ENCODE results near the gene CAMTA1. TPM values are rescaled to one million over a fixed set of nuclear protein-coding genes. Genes with fewer than 3 reads are reported as not detected.

Gene CAMTA1
- total RNA-seq, 1 experiment from 2014 or later: 118 TPM

GRCh38 chr1:7632681-7633080 is 847.4 kb downstream of the CAMTA1 start:
- DNase-seq: no peak
- Histone ChIP-seq H3K9me3 (ENCODE audit: low read length) (no peaks in the 10 kb centered on the region), H3K79me2 (ENCODE audit: low read length) (no peaks in the 10 kb centered on the region), H3K36me3 (ENCODE audit: insufficient read depth, low read length) (no peaks in the 10 kb centered on the region), H3K4me1 (ENCODE audit: low read length) (no peaks in the 10 kb centered on the region), H3K9ac (ENCODE audit: low read length) (no peak overlapping the region), H3K9me2 (replicated peaks; ENCODE audit: insufficient read depth, low read length) (no peaks in the 10 kb centered on the region), H3K27me3 (ENCODE audit: low read length) (no peaks in the 10 kb centered on the region), H3K4me2 (ENCODE audit: low read depth, low read length, poor library complexity, severe bottlenecking) (no peak overlapping the region), H2AFZ (ENCODE audit: low read length) (no peak overlapping the region), H3K27ac (ENCODE audit: low read length) (no peak overlapping the region), H4K20me1 (ENCODE audit: insufficient read depth, low read depth, low read length) (no peaks in the 10 kb centered on the region), H3K4me3 (ENCODE audit: low read length) (no peak overlapping the region)

GRCh38 chr1:7633506-7634245 is 848.4 kb downstream of the CAMTA1 start:
- Histone ChIP-seq H3K27ac (ENCODE audit: low read length) (no peak overlapping the region), H4K20me1 (ENCODE audit: insufficient read depth, low read depth, low read length) (no peaks in the 10 kb centered on the region), H3K9me2 (replicated peaks; ENCODE audit: insufficient read depth, low read length) (no peaks in the 10 kb centered on the region), H3K9ac (ENCODE audit: low read length) (no peak overlapping the region), H3K4me2 (ENCODE audit: low read depth, low read length, poor library complexity, severe bottlenecking) (no peak overlapping the region), H2AFZ (ENCODE audit: low read length) (no peak overlapping the region), H3K9me3 (ENCODE audit: low read length) (no peaks in the 10 kb centered on the region), H3K36me3 (ENCODE audit: insufficient read depth, low read length) (no peaks in the 10 kb centered on the region), H3K4me1 (ENCODE audit: low read length) (no peaks in the 10 kb centered on the region), H3K79me2 (ENCODE audit: low read length) (no peaks in the 10 kb centered on the region), H3K27me3 (ENCODE audit: low read length) (no peaks in the 10 kb centered on the region), H3K4me3 (ENCODE audit: low read length) (no peak overlapping the region)
- no peak for DNase-seq

- H3K79me2 ChIP-seq (ENCODE audit: low read length): no peaks in the 10 kb centered on the region
- no peaks in the 10 kb centered on the region for H3K36me3 ChIP-seq (ENCODE audit: insufficient read depth, low read length)
- H3K9me3 ChIP-seq (ENCODE audit: low read length): no peaks in the 10 kb centered on the region
- no peaks in the 10 kb centered on the region for H4K20me1 ChIP-seq (ENCODE audit: insufficient read depth, low read depth, low read length)
- DNase-seq: no peak
- no peak overlapping the region for H3K27ac ChIP-seq (ENCODE audit: low read length)
- H2AFZ ChIP-seq (ENCODE audit: low read length): no peak overlapping the region
- no peak overlapping the region for H3K4me3 ChIP-seq (ENCODE audit: low read length)
- H3K9ac ChIP-seq (ENCODE audit: low read length): no peak overlapping the region
- no peaks in the 10 kb centered on the region for H3K9me2 ChIP-seq (replicated peaks; ENCODE audit: insufficient read depth, low read length)
- H3K27me3 ChIP-seq (ENCODE audit: low read length): no peaks in the 10 kb centered on the region
- no peaks in the 10 kb centered on the region for H3K4me1 ChIP-seq (ENCODE audit: low read length)
- H3K4me2 ChIP-seq (ENCODE audit: low read depth, low read length, poor library complexity, severe bottlenecking): no peak overlapping the region
Observed at GRCh38 chr1:7634546-7635240, 849.4 kb downstream of the CAMTA1 start.

- no peak overlapping the region for H2AFZ ChIP-seq (ENCODE audit: low read length)
- H4K20me1 ChIP-seq (ENCODE audit: insufficient read depth, low read depth, low read length): no peaks in the 10 kb centered on the region
- H3K79me2 ChIP-seq (ENCODE audit: low read length): no peaks in the 10 kb centered on the region
- no peaks in the 10 kb centered on the region for H3K4me1 ChIP-seq (ENCODE audit: low read length)
- no peaks in the 10 kb centered on the region for H3K36me3 ChIP-seq (ENCODE audit: insufficient read depth, low read length)
- no peaks in the 10 kb centered on the region for H3K27me3 ChIP-seq (ENCODE audit: low read length)
- H3K4me2 ChIP-seq (ENCODE audit: low read depth, low read length, poor library complexity, severe bottlenecking): no peak overlapping the region
- no peak overlapping the region for H3K9ac ChIP-seq (ENCODE audit: low read length)
- H3K4me3 ChIP-seq (ENCODE audit: low read length): no peak overlapping the region
- no peaks in the 10 kb centered on the region for H3K9me2 ChIP-seq (replicated peaks; ENCODE audit: insufficient read depth, low read length)
- DNase-seq: no peak
- no peaks in the 10 kb centered on the region for H3K9me3 ChIP-seq (ENCODE audit: low read length)
- H3K27ac ChIP-seq (ENCODE audit: low read length): no peak overlapping the region
Observed at GRCh38 chr1:7636795-7637526, 851.7 kb downstream of the CAMTA1 start.

GRCh38 chr1:7638078-7638477 is 852.8 kb downstream of the CAMTA1 start:
- Histone ChIP-seq H4K20me1 (ENCODE audit: insufficient read depth, low read depth, low read length) (no peaks in the 10 kb centered on the region), H3K9ac (ENCODE audit: low read length) (no peak overlapping the region), H2AFZ (ENCODE audit: low read length) (no peak overlapping the region), H3K36me3 (ENCODE audit: insufficient read depth, low read length) (no peaks in the 10 kb centered on the region), H3K4me1 (ENCODE audit: low read length) (no peaks in the 10 kb centered on the region), H3K9me3 (ENCODE audit: low read length) (no peaks in the 10 kb centered on the region), H3K4me2 (ENCODE audit: low read depth, low read length, poor library complexity, severe bottlenecking) (no peak overlapping the region), H3K79me2 (ENCODE audit: low read length) (no peaks in the 10 kb centered on the region), H3K27ac (ENCODE audit: low read length) (no peak overlapping the region), H3K27me3 (ENCODE audit: low read length) (no peaks in the 10 kb centered on the region), H3K4me3 (ENCODE audit: low read length) (no peak overlapping the region), H3K9me2 (replicated peaks; ENCODE audit: insufficient read depth, low read length) (no peaks in the 10 kb centered on the region)
- DNase-seq: no peak

GRCh38 chr1:7639435-7640131 is 854.3 kb downstream of the CAMTA1 start:
- H3K9ac ChIP-seq (ENCODE audit: low read length): no peak overlapping the region
- H4K20me1 ChIP-seq (ENCODE audit: insufficient read depth, low read depth, low read length): no peaks in the 10 kb centered on the region
- no peak overlapping the region for H3K27ac ChIP-seq (ENCODE audit: low read length)
- H3K4me3 ChIP-seq (ENCODE audit: low read length): no peak overlapping the region
- no peaks in the 10 kb centered on the region for H3K27me3 ChIP-seq (ENCODE audit: low read length)
- H3K79me2 ChIP-seq (ENCODE audit: low read length): no peaks in the 10 kb centered on the region
- no peaks in the 10 kb centered on the region for H3K9me2 ChIP-seq (replicated peaks; ENCODE audit: insufficient read depth, low read length)
- H2AFZ ChIP-seq (ENCODE audit: low read length): no peak overlapping the region
- H3K9me3 ChIP-seq (ENCODE audit: low read length): no peaks in the 10 kb centered on the region
- no peak for DNase-seq
- H3K4me1 ChIP-seq (ENCODE audit: low read length): no peaks in the 10 kb centered on the region
- H3K4me2 ChIP-seq (ENCODE audit: low read depth, low read length, poor library complexity, severe bottlenecking): no peak overlapping the region
- no peaks in the 10 kb centered on the region for H3K36me3 ChIP-seq (ENCODE audit: insufficient read depth, low read length)

GRCh38 chr1:7640350-7640749 is 855.1 kb downstream of the CAMTA1 start:
- Histone ChIP-seq H3K4me2 (ENCODE audit: low read depth, low read length, poor library complexity, severe bottlenecking) (no peak overlapping the region), H3K4me3 (ENCODE audit: low read length) (no peak overlapping the region)

More at GRCh38 chr1:7640350-7640749, 855.1 kb downstream of the CAMTA1 start:
- Histone ChIP-seq H3K4me1 (ENCODE audit: low read length) (no peaks in the 10 kb centered on the region), H3K9me2 (replicated peaks; ENCODE audit: insufficient read depth, low read length) (no peaks in the 10 kb centered on the region), H2AFZ (ENCODE audit: low read length) (no peak overlapping the region), H3K9me3 (ENCODE audit: low read length) (no peaks in the 10 kb centered on the region), H3K27me3 (ENCODE audit: low read length) (no peaks in the 10 kb centered on the region), H3K27ac (ENCODE audit: low read length) (no peak overlapping the region), H4K20me1 (ENCODE audit: insufficient read depth, low read depth, low read length) (no peaks in the 10 kb centered on the region), H3K79me2 (ENCODE audit: low read length) (no peaks in the 10 kb centered on the region), H3K9ac (ENCODE audit: low read length) (no peak overlapping the region), H3K36me3 (ENCODE audit: insufficient read depth, low read length) (no peaks in the 10 kb centered on the region)
- DNase-seq: no peak
